Loucy (cell line): ENCODE results near the gene STX8.

ENCODE experiments used
- EZH2phosphoT487 ChIP-seq: fragments of 200-600 bp; IDR thresholded peaks from 2 replicates; pipeline ENCODE4 v1.6.1; 2018; ENCODE audit warnings: antibody characterized with exemption, mild to moderate bottlenecking, moderate library complexity, borderline replicate concordance
- TF ChIP-seq, protein P1 (sequence below): fragments of 200-600 bp; sonication (generic); conservative IDR thresholded peaks from 2 replicates; pipeline ENCODE4 v1.5.1; 2014; ENCODE audit warnings: mild to moderate bottlenecking, antibody characterized with exemption, low read length

DNA sequence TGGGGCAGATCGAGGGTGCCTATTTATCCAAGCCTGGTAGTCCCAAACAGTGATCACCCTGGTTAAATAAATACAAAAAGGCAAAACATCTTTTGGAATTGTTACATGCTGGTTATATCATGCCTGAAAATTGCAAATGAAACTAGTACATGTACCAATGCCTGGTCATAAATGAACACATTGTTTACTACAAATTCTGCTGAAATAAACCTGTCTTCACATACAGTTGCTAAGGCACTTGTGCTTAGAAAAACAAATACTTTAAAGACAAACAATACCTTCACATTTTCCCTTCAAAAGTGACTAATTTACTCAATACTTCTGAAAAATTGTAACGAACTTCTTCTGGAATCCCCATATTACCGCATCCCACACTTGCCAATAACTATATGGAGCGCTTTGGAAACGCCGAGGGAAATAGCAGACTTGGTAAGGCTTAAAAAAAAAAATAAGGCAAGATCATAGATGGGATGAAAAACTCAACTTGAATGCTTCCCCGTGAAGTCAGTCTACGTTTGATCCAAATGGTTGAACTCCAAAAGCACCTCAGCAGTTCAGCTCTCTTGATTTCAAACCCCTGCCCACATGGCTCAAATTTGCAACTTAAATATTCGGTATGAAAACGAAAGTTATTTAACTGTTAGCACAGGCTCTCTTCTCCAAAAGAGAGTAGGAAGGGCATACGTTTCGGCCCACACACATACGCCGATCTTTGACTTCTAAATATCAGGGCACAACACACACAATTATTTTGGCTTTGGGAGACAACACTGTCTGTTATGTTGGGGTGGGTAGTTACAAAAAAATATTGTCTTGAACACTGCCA lies 289.8 kb downstream of the STX8 start:
- TF ChIP-seq, protein P1, sequence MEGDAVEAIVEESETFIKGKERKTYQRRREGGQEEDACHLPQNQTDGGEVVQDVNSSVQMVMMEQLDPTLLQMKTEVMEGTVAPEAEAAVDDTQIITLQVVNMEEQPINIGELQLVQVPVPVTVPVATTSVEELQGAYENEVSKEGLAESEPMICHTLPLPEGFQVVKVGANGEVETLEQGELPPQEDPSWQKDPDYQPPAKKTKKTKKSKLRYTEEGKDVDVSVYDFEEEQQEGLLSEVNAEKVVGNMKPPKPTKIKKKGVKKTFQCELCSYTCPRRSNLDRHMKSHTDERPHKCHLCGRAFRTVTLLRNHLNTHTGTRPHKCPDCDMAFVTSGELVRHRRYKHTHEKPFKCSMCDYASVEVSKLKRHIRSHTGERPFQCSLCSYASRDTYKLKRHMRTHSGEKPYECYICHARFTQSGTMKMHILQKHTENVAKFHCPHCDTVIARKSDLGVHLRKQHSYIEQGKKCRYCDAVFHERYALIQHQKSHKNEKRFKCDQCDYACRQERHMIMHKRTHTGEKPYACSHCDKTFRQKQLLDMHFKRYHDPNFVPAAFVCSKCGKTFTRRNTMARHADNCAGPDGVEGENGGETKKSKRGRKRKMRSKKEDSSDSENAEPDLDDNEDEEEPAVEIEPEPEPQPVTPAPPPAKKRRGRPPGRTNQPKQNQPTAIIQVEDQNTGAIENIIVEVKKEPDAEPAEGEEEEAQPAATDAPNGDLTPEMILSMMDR, result no peak
- no peak for TF ChIP-seq EZH2phosphoT487
